ENCODE measurements around the gene YTHDC1.
A peak's percentile ranks its signal among the peaks of the same experiment; 100 is the strongest.

Gene YTHDC1

GRCh38 chr4:68272860-68273259 is 77.0 kb downstream of the YTHDC1 start:
- POLR2A ChIA-PET = no interaction called here
- TF ChIP-seq ZNF384 (IDR thresholded peaks at IDR 0.05) (no peak), HDGF (IDR thresholded peaks at IDR 0.05; ENCODE audit: borderline replicate concordance) (no peak), FOXM1 (IDR thresholded peaks at IDR 0.05; ENCODE audit: borderline replicate concordance) (no peak), LEF1 (IDR thresholded peaks at IDR 0.05; ENCODE audit: borderline replicate concordance) (no peak), FOXK2 (IDR thresholded peaks at IDR 0.05) (no peak), SP1 (IDR thresholded peaks at IDR 0.05) (no peak), BHLHE40 (IDR thresholded peaks at IDR 0.05; ENCODE audit: borderline replicate concordance) (no peak), L3MBTL2 (conservative IDR thresholded peaks at IDR 0.05) (no peak), CTBP1 (IDR thresholded peaks at IDR 0.05; ENCODE audit: borderline replicate concordance) (no peak), TARDBP (IDR thresholded peaks at IDR 0.05) (no peak), PKNOX1 (IDR thresholded peaks at IDR 0.05) (no peak), SUZ12 (IDR thresholded peaks at IDR 0.05) (no peak), FOXA1 (IDR thresholded peaks at IDR 0.05) (no peak), ELF4 (IDR thresholded peaks at IDR 0.05) (no peak), ARNT (IDR thresholded peaks at IDR 0.05) (no peak), NFRKB (IDR thresholded peaks at IDR 0.05) (no peak)
- CTCF ChIA-PET = interaction anchor here (0.7 kb wide), 1 partner anchor 103 kb away, joined by 3 read pairs; no protein-coding TSS in a partner anchor
- DNase-seq (ENCODE audit: extremely low spot score) = no peak

- TF ChIP-seq FOXA1 (IDR thresholded peaks at IDR 0.05) (no peak), PKNOX1 (IDR thresholded peaks at IDR 0.05) (peak; percentile 28; the same call in 1 of the 2 replicates), FOXM1 (IDR thresholded peaks at IDR 0.05; ENCODE audit: borderline replicate concordance) (no peak)
- POLR2A ChIA-PET = no interaction called here
- DNase-seq (ENCODE audit: extremely low spot score) = no peak
- CTCF ChIA-PET = interaction anchor here (0.6 to 1.0 kb wide), 7 partner anchors 103 to 898 kb away, joined by 3 to 6 read pairs (median 4); no protein-coding TSS in a partner anchor
Observed at GRCh38 chr4:68272380-68272779, 77.5 kb downstream of the YTHDC1 start.

GRCh38 chr4:68271851-68272357 is 78.0 kb downstream of the YTHDC1 start:
- CTCF ChIA-PET = interaction anchor here (0.6 to 1.0 kb wide), 6 partner anchors 104 to 898 kb away, joined by 3 to 6 read pairs (median 4); no protein-coding TSS in a partner anchor
- peak; percentile 43 for DNase-seq (ENCODE audit: extremely low spot score)
- TF ChIP-seq ZNF384 (IDR thresholded peaks at IDR 0.05) (no peak), FOXA1 (IDR thresholded peaks at IDR 0.05) (no peak), SP1 (IDR thresholded peaks at IDR 0.05) (no peak), FOXK2 (IDR thresholded peaks at IDR 0.05) (no peak), BHLHE40 (IDR thresholded peaks at IDR 0.05; ENCODE audit: borderline replicate concordance) (no peak), ELF4 (IDR thresholded peaks at IDR 0.05) (no peak), CTBP1 (IDR thresholded peaks at IDR 0.05; ENCODE audit: borderline replicate concordance) (no peak), TARDBP (IDR thresholded peaks at IDR 0.05) (no peak), L3MBTL2 (conservative IDR thresholded peaks at IDR 0.05) (no peak), HDGF (IDR thresholded peaks at IDR 0.05; ENCODE audit: borderline replicate concordance) (no peak)
- POLR2A ChIA-PET = no interaction called here

GRCh38 chr4:68267433-68267944 is 82.4 kb downstream of the YTHDC1 start:
- TF ChIP-seq PKNOX1 (IDR thresholded peaks at IDR 0.05) (no peak), BHLHE40 (IDR thresholded peaks at IDR 0.05; ENCODE audit: borderline replicate concordance) (no peak), SUZ12 (IDR thresholded peaks at IDR 0.05) (no peak), ARNT (IDR thresholded peaks at IDR 0.05) (no peak), FOXM1 (IDR thresholded peaks at IDR 0.05; ENCODE audit: borderline replicate concordance) (no peak), L3MBTL2 (conservative IDR thresholded peaks at IDR 0.05) (no peak), HDGF (IDR thresholded peaks at IDR 0.05; ENCODE audit: borderline replicate concordance) (no peak)
- CTCF ChIA-PET = interaction anchor here (0.6 to 0.8 kb wide), 2 partner anchors 115 to 358 kb away, joined by 3 to 5 read pairs; no protein-coding TSS in a partner anchor
- POLR2A ChIA-PET = no interaction called here
- DNase-seq (ENCODE audit: extremely low spot score) = no peak

GRCh38 chr4:68264875-68265565 is 84.9 kb downstream of the YTHDC1 start:
- POLR2A ChIA-PET = no interaction called here
- CTCF ChIA-PET = no interaction called here
- TF ChIP-seq ZNF384 (IDR thresholded peaks at IDR 0.05) (no peak), BHLHE40 (IDR thresholded peaks at IDR 0.05; ENCODE audit: borderline replicate concordance) (no peak), SUZ12 (IDR thresholded peaks at IDR 0.05) (no peak), SP1 (IDR thresholded peaks at IDR 0.05) (no peak), HDGF (IDR thresholded peaks at IDR 0.05; ENCODE audit: borderline replicate concordance) (no peak), CTBP1 (IDR thresholded peaks at IDR 0.05; ENCODE audit: borderline replicate concordance) (no peak), L3MBTL2 (conservative IDR thresholded peaks at IDR 0.05) (no peak), FOXM1 (IDR thresholded peaks at IDR 0.05; ENCODE audit: borderline replicate concordance) (no peak), LEF1 (IDR thresholded peaks at IDR 0.05; ENCODE audit: borderline replicate concordance) (no peak), PKNOX1 (IDR thresholded peaks at IDR 0.05) (no peak), FOXK2 (IDR thresholded peaks at IDR 0.05) (no peak), NFRKB (IDR thresholded peaks at IDR 0.05) (no peak), FOXA1 (IDR thresholded peaks at IDR 0.05) (no peak), ARNT (IDR thresholded peaks at IDR 0.05) (no peak), ELF4 (IDR thresholded peaks at IDR 0.05) (no peak), TARDBP (IDR thresholded peaks at IDR 0.05) (no peak)
- DNase-seq (ENCODE audit: extremely low spot score) = no peak
